AG09319 (cell line): ENCODE results near the gene IRF5.

Experiments used
- DNase-seq: peaks from one replicate; pipeline ENCODE4 v3.0.0-alpha.2; 2010; ENCODE audit warnings: low read depth; ENCODE audit errors: extremely low read depth
- CTCF ChIP-seq: IDR thresholded peaks from 2 replicates; pipeline ENCODE4 v1.5.1; 2011; ENCODE audit warnings: low read depth, mild to moderate bottlenecking, inconsistent platforms, low read length, moderate library complexity

The IRF5 gene

GRCh38 chr7:128919881-128920799 is 17.6 kb upstream of the IRF5 start:
- no peak for DNase-seq
- TF ChIP-seq CTCF, result no peak

- TF ChIP-seq CTCF, result no peak
- DNase-seq, result no peak
Observed at GRCh38 chr7:128920913-128921582, 16.7 kb upstream of the IRF5 start.

GRCh38 chr7:128921866-128922440 is 15.8 kb upstream of the IRF5 start:
- no peak for TF ChIP-seq CTCF
- no peak for DNase-seq

- no peak for TF ChIP-seq CTCF
Observed at GRCh38 chr7:128922496-128923410, 15.0 kb upstream of the IRF5 start.

GRCh38 chr7:128923411-128923800 is 14.3 kb upstream of the IRF5 start:
- no peak for DNase-seq
- TF ChIP-seq CTCF, result no peak

More at GRCh38 chr7:128922496-128923410, 15.0 kb upstream of the IRF5 start:
- no peak for DNase-seq

- TF ChIP-seq CTCF, result no peak
- no peak for DNase-seq
Observed at GRCh38 chr7:128924707-128925588, 12.8 kb upstream of the IRF5 start.
